Testis (tissue), 3 donors: ENCODE measurements around the gene NOX4. TPM values are rescaled to one million over a fixed set of nuclear protein-coding genes. Genes with fewer than 3 reads are reported as not detected.
"Not testable (repeated sequence)": the region's sequence is repeated elsewhere in the genome, so short reads cannot be mapped to it uniquely, and the experiment has no call there.

Experiments
- DNase-seq: peaks from one replicate; pipeline ENCODE4 v3.0.0-alpha.2; 2019
- H3K27ac ChIP-seq, 2 donors: fragments of 200-600 bp; sonication (generic); one replicate each; pipeline ENCODE4 v1.5.1; 2019
- H3K27me3 ChIP-seq: fragments of 200-600 bp; sonication (generic); one replicate; pipeline ENCODE4 v1.5.1; 2019
- H3K36me3 ChIP-seq: fragments of 200-600 bp; sonication (generic); one replicate; pipeline ENCODE4 v1.5.1; 2017; ENCODE audit warnings: low read depth; ENCODE audit errors: missing control alignments
- H3K4me1 ChIP-seq: fragments of 200-600 bp; sonication (generic); one replicate; pipeline ENCODE4 v1.5.1; 2019
- H3K4me3 ChIP-seq, 2 donors: fragments of 200-600 bp; sonication (generic); one replicate each; pipeline ENCODE4 v1.5.1; 2017 to 2019
- H3K9me3 ChIP-seq: fragments of 200-600 bp; sonication (generic); one replicate; pipeline ENCODE4 v1.5.1; 2017
- POLR2A ChIP-seq: fragments of 450-650 bp; IDR thresholded peaks from one replicate; pipeline ENCODE4 v1.6.1; 2017; ENCODE audit warnings: antibody characterized with exemption, mild to moderate bottlenecking, moderate library complexity
- WGBS, 2 donors: methylation state at CpG; one replicate each; pipeline ENCODE4 v1.1.5; 2018; 5-methylcytosine and 5-hydroxymethylcytosine counted together
- intact Hi-C: fragments of 100-400 bp; cut with DNase I; formaldehyde crosslinking; loops from one replicate; pipeline ENCODE4 v1.15.1; 2023; ENCODE audit warnings: low total_unique reads
- polyA plus RNA-seq: library from polyadenylated mRNA; stranded (reverse); fragments of 350-450 nt; fragmentation: Illumina TruSeq; extraction: RNeasy Lipid Tissue Mini Kit (QIAGEN cat#74804); gene quantifications from one replicate; pipeline ENCODE4 v1.2.3, GENCODE V29; 2014; ENCODE audit warnings: low read depth, low replicate concordance; ENCODE audit not compliant: insufficient read depth
- total RNA-seq, 2 donors: library from RNA; depleted of rRNA; stranded (reverse); fragments of >200 nt; gene quantifications; one replicate each; pipeline ENCODE4 v1.2.3, GENCODE V29; 2016
- TF ChIP-seq, protein P1 (sequence below), 3 experiments: fragments of 450-650 bp in 2 of 3; fragments of 200-600 bp in 1 of 3; sonication (generic) in 1 of 3; IDR thresholded peaks; one replicate each; pipeline ENCODE4 v1.5.1; 2016 to 2019; ENCODE audit warnings: antibody characterized with exemption in 3 of 3, mild to moderate bottlenecking in 2 of 3, moderate library complexity in 1 of 3

The NOX4 gene
- total and polyA plus RNA-seq, 3 donors from 2014 or later, result 0.63 to 3.0 (median 1.3) TPM

GRCh38 chr11:89293965-89294679, 197.1 kb downstream of the NOX4 start:
- H3K36me3 ChIP-seq, result no peaks in the 10 kb centered on the region
- H3K4me3 ChIP-seq, result peak overlapping the region in 1 of 2 donors; percentile 2
- intact Hi-C loops, result no loop called here
- H3K27me3 ChIP-seq, result no peaks in the 10 kb centered on the region
- peak; percentile 17 for DNase-seq
- H3K4me1 ChIP-seq, result no peaks in the 10 kb centered on the region
- H3K27ac ChIP-seq, result no peak overlapping the region
- 5 to 18% methylated on average over 12 to 18 of the region's 18 CpGs for WGBS, 2 donors
- H3K9me3 ChIP-seq, result no peaks in the 10 kb centered on the region
- no peak for TF ChIP-seq POLR2A
- TF ChIP-seq, protein P1, sequence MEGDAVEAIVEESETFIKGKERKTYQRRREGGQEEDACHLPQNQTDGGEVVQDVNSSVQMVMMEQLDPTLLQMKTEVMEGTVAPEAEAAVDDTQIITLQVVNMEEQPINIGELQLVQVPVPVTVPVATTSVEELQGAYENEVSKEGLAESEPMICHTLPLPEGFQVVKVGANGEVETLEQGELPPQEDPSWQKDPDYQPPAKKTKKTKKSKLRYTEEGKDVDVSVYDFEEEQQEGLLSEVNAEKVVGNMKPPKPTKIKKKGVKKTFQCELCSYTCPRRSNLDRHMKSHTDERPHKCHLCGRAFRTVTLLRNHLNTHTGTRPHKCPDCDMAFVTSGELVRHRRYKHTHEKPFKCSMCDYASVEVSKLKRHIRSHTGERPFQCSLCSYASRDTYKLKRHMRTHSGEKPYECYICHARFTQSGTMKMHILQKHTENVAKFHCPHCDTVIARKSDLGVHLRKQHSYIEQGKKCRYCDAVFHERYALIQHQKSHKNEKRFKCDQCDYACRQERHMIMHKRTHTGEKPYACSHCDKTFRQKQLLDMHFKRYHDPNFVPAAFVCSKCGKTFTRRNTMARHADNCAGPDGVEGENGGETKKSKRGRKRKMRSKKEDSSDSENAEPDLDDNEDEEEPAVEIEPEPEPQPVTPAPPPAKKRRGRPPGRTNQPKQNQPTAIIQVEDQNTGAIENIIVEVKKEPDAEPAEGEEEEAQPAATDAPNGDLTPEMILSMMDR (IDR thresholded peaks at IDR 0.05), result no peak

DNA sequence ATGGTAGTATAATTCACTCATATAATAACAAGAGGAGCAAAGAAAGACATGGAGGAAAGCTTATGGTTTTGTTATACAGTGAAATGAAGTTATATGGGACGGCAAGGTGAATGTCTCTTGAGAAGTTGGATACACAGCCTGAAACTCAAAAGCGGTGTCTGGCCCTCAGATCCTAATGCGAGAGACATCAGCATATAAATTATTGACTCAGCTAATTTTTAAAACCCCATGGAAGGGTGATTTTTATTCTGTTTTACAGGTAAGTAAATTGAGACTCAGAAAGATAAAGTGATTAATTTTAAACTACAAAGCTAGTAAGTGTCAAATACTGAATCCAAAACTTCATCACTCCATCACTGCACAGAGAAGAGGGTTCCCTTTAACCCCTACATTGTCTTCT, 203.2 kb downstream of the NOX4 start:
- H3K9me3 ChIP-seq, DNase-seq, intact Hi-C loops, H3K4me1 ChIP-seq, H3K27ac ChIP-seq, H3K27me3 ChIP-seq, H3K4me3 ChIP-seq, H3K36me3 ChIP-seq: not testable (repeated sequence)
- 90 to 91% methylated on average over 3 of the region's 3 CpGs for WGBS, 2 donors

- intact Hi-C loops, H3K27me3 ChIP-seq, H3K27ac ChIP-seq, H3K4me1 ChIP-seq, H3K4me3 ChIP-seq, H3K36me3 ChIP-seq, DNase-seq, H3K9me3 ChIP-seq: not testable (repeated sequence)
- WGBS, 2 donors, result 88 to 94% methylated on average over 1 of the region's 1 CpG
Measured at GRCh38 chr11:89286601-89287000, 204.6 kb downstream of the NOX4 start.

DNA sequence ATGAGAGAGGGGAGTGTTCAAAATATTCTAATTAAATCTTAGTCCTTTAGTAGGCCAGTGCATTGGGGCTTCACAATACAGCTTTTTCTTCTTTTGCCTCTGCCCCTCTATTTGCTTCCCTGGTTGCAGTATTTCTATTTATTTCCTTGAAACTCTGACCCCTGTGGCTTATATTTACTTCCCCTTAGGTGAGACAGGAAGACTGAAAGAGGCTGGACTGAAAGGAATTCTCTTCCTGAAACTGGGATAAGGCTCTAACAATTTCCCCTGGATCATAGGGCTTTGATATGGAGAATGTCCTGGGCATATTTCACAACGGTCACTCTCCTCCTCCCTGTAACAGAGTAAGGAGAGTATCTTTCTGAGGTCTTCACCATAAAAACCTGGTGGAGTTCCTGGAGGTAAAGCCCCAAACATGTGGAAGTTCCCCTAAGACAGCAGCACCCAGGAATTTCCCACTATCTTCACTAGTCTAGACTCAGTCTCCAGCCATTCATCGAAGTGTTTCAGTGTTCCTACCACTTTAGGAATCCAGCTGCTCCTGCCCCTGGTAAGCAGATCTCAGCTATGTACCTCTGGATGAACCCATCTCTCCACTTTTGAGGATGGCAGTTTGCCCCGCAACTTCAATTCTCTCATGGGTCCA, 210.0 kb downstream of the NOX4 start:
- WGBS, 2 donors, result 80 to 88% methylated on average over 3 of the region's 3 CpGs
- DNase-seq, intact Hi-C loops, H3K27ac ChIP-seq, H3K4me3 ChIP-seq, H3K4me1 ChIP-seq, H3K36me3 ChIP-seq, H3K9me3 ChIP-seq, H3K27me3 ChIP-seq: not testable (repeated sequence)

- DNase-seq, result no peak
- WGBS, 2 donors, result 68 to 82% methylated on average over 1 of the region's 1 CpG
Measured at GRCh38 chr11:89279176-89279575, 212.0 kb downstream of the NOX4 start.

GRCh38 chr11:89275966-89276365, 215.2 kb downstream of the NOX4 start:
- H3K4me1 ChIP-seq, result no peaks in the 10 kb centered on the region
- intact Hi-C loops, result no loop called here
- no peak for TF ChIP-seq POLR2A
- TF ChIP-seq, protein P1 (IDR thresholded peaks at IDR 0.05), result no peak
- H3K27me3 ChIP-seq, result no peaks in the 10 kb centered on the region
- no peak for DNase-seq
- no peak overlapping the region for H3K27ac ChIP-seq
- no peaks in the 10 kb centered on the region for H3K36me3 ChIP-seq
- H3K4me3 ChIP-seq, result no peak overlapping the region
- H3K9me3 ChIP-seq, result no peaks in the 10 kb centered on the region
- WGBS, 2 donors, result 71 to 87% methylated on average over 1 of the region's 1 CpG

More at GRCh38 chr11:89279176-89279575, 212.0 kb downstream of the NOX4 start:
- Histone ChIP-seq H3K4me1 (no peaks in the 10 kb centered on the region), H3K4me3 (no peak overlapping the region), H3K27ac (no peak overlapping the region), H3K9me3 (no peaks in the 10 kb centered on the region), H3K27me3 (no peaks in the 10 kb centered on the region), H3K36me3 (no peaks in the 10 kb centered on the region)
- intact Hi-C loops, result no loop called here
- TF ChIP-seq, protein P1 (IDR thresholded peaks at IDR 0.05), result no peak

Other genes with a start within 250 kb of the NOX4 start
- under 1 TPM in 1 of 2 donors, not detected in 1; 0.19 TPM for gene TRIM77, start 218.9 kb upstream of the NOX4 start, total RNA-seq
- gene TRIM77, start 218.9 kb upstream of the NOX4 start, polyA plus RNA-seq, result not detected